Thyroid gland (tissue), 4 donors: ENCODE data around the gene RBM25. TPM values are rescaled to one million over a fixed set of nuclear protein-coding genes. Genes with fewer than 3 reads are reported as not detected.

Experiments
- DNase-seq, 2 donors: peaks; one replicate each; pipeline ENCODE4 v3.0.0-alpha.2; 2019
- H3K27ac ChIP-seq, 3 donors: fragments of 200-600 bp; sonication (generic); 1 replicate in 2 of 3; 2 replicates in 1 of 3; pipeline ENCODE4 v1.5.1; 2016 to 2019; ENCODE audit warnings: mild to moderate bottlenecking in 1 of 3, moderate library complexity in 1 of 3
- H3K27me3 ChIP-seq: fragments of 200-600 bp; sonication (generic); one replicate; pipeline ENCODE4 v1.5.1; 2019
- H3K36me3 ChIP-seq, 2 donors: fragments of 200-600 bp; sonication (generic); one replicate each; pipeline ENCODE4 v1.5.1; 2016 to 2019
- H3K4me1 ChIP-seq, 2 donors: fragments of 200-600 bp; sonication (generic); one replicate each; pipeline ENCODE4 v1.5.1; 2017 to 2019
- H3K4me3 ChIP-seq, 3 donors: fragments of 200-600 bp; sonication (generic); replicated peaks in 1 of 3; 1 replicate in 2 of 3; 2 replicates in 1 of 3; pipeline ENCODE4 v1.5.1; 2016; ENCODE audit warnings: mild to moderate bottlenecking in 1 of 3
- H3K9me3 ChIP-seq: fragments of 200-600 bp; sonication (generic); one replicate; pipeline ENCODE4 v1.5.1; 2017
- POLR2A ChIP-seq, 2 donors: fragments of 450-650 bp; IDR thresholded peaks; one replicate each; pipeline ENCODE4 v1.6.1; 2017; ENCODE audit warnings: antibody characterized with exemption in 2 of 2, mild to moderate bottlenecking in 2 of 2, moderate library complexity in 1 of 2
- WGBS, 2 donors: methylation state at CpG; one replicate each; pipeline ENCODE4 v1.1.5; 2017; 5-methylcytosine and 5-hydroxymethylcytosine counted together
- intact Hi-C: fragments of 100-400 bp; cut with DNase I; formaldehyde crosslinking; loops from one replicate; pipeline ENCODE4 v1.15.1; 2023
- total RNA-seq, 4 donors: library from RNA; depleted of rRNA; stranded (reverse); fragments of >200 nt; gene quantifications; one replicate each; pipeline ENCODE4 v1.2.3, GENCODE V29; 2016
- TF ChIP-seq, protein P1 (sequence below), 6 experiments: fragments of 200-600 bp in 3 of 6; fragments of 450-650 bp in 3 of 6; sonication (generic) in 3 of 6; IDR thresholded peaks; one replicate each; pipeline ENCODE4 v1.5.1; 2016 to 2019; ENCODE audit warnings: antibody characterized with exemption in 6 of 6, mild to moderate bottlenecking in 2 of 6, inconsistent platforms in 1 of 6, moderate library complexity in 1 of 6

Gene RBM25
- total RNA-seq, 4 donors from 2014 or later, result 56.0 to 103 (median 69.9) TPM

DNA sequence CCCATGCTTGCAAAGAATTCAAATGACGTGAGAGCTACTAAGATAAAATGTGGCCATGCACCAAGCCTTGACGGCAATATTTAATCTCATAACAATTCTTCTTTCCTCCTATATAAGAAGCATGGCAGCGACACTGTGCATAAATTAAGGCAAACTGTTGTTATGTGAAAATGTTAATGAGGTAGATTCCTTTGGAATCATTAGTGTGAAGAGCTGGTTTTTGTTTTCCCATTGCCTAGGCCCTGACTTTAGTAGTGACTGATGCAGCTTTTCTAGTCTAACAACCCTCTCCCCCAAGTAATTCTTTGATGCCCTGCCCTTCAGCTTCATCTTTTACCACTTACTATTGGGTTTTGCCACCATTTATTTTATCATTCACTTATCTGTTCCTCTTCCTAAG is 67.4 kb downstream of the RBM25 start:
- intact Hi-C loops, result no loop called here
- no peaks in the 10 kb centered on the region for H3K9me3 ChIP-seq
- no peaks in the 10 kb centered on the region for H3K4me1 ChIP-seq
- peaks cover 0 to 7% of the 10 kb centered on the region in 2 donors for H3K36me3 ChIP-seq
- WGBS, 2 donors, result 86 to 92% methylated on average over 3 of the region's 3 CpGs
- H3K4me3 ChIP-seq, result no peak overlapping the region
- H3K27me3 ChIP-seq, result no peaks in the 10 kb centered on the region
- H3K27ac ChIP-seq, result no peak overlapping the region
- no peak for DNase-seq
- TF ChIP-seq, protein P1, sequence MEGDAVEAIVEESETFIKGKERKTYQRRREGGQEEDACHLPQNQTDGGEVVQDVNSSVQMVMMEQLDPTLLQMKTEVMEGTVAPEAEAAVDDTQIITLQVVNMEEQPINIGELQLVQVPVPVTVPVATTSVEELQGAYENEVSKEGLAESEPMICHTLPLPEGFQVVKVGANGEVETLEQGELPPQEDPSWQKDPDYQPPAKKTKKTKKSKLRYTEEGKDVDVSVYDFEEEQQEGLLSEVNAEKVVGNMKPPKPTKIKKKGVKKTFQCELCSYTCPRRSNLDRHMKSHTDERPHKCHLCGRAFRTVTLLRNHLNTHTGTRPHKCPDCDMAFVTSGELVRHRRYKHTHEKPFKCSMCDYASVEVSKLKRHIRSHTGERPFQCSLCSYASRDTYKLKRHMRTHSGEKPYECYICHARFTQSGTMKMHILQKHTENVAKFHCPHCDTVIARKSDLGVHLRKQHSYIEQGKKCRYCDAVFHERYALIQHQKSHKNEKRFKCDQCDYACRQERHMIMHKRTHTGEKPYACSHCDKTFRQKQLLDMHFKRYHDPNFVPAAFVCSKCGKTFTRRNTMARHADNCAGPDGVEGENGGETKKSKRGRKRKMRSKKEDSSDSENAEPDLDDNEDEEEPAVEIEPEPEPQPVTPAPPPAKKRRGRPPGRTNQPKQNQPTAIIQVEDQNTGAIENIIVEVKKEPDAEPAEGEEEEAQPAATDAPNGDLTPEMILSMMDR (IDR thresholded peaks at IDR 0.05), result no peak
- TF ChIP-seq POLR2A (IDR thresholded peaks at IDR 0.05), result no peak

DNA sequence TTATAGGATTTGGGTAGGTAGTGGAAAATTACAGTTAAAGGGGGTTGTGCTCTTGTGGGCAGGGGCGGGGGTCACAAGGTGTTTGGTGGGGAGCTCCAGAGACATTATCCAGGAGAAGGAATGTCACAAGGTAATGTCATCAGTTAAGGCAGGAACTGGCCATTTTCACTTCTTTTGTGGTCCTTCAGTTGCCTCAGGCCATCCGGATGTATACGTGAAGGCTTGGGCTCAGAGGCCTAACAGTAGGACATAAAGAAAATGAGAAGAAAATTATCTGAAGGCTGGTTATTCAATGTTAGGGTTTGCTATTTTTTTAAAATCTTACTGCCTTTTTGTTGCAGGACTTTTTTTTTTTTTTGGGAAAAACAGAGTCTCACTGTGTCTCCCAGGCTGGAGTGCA is 75.5 kb downstream of the RBM25 start:
- Histone ChIP-seq H3K27me3 (no peaks in the 10 kb centered on the region), H3K36me3 (no peaks in the 10 kb centered on the region), H3K4me1 (peaks cover 7 to 15% of the 10 kb centered on the region in 2 donors), H3K4me3 (no peak overlapping the region), H3K9me3 (no peaks in the 10 kb centered on the region), H3K27ac (no peak overlapping the region)
- no peak for DNase-seq
- 95 to 98% methylated on average over 3 of the region's 3 CpGs for WGBS, 2 donors
- TF ChIP-seq, protein P1 (IDR thresholded peaks at IDR 0.05), result no peak
- TF ChIP-seq POLR2A (IDR thresholded peaks at IDR 0.05), result no peak
- intact Hi-C loops, result no loop called here

DNA sequence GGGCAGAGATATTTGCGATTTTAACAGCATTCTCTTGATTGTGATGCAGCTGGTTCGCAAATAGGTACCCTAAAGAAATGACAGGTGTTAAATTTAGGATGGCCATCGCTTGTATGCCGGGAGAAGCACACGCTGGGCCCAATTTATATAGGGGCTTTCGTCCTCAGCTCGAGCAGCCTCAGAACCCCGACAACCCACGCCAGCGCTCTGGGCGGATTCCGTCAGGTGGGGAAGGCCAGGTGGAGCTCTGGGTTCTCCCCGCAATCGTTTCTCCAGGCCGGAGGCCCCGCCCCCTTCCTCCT is 77.7 kb downstream of the RBM25 start:
- intact Hi-C loops, result no loop called here
- Histone ChIP-seq H3K36me3 (no peaks in the 10 kb centered on the region), H3K27ac (peak overlapping the region in 1 of 3 donors; percentile 96), H3K4me1 (peaks cover 10 to 22% of the 10 kb centered on the region in 2 donors), H3K27me3 (no peaks in the 10 kb centered on the region), H3K4me3 (peak overlapping the region in 2 of 3 donors; percentile 65 to 82), H3K9me3 (no peaks in the 10 kb centered on the region)
- TF ChIP-seq, protein P1 (IDR thresholded peaks at IDR 0.05), result no peak
- TF ChIP-seq POLR2A (IDR thresholded peaks at IDR 0.05), result no peak
- WGBS, 2 donors, result 2 to 5% methylated on average over 13 to 15 of the region's 16 CpGs
- no peak for DNase-seq

DNA sequence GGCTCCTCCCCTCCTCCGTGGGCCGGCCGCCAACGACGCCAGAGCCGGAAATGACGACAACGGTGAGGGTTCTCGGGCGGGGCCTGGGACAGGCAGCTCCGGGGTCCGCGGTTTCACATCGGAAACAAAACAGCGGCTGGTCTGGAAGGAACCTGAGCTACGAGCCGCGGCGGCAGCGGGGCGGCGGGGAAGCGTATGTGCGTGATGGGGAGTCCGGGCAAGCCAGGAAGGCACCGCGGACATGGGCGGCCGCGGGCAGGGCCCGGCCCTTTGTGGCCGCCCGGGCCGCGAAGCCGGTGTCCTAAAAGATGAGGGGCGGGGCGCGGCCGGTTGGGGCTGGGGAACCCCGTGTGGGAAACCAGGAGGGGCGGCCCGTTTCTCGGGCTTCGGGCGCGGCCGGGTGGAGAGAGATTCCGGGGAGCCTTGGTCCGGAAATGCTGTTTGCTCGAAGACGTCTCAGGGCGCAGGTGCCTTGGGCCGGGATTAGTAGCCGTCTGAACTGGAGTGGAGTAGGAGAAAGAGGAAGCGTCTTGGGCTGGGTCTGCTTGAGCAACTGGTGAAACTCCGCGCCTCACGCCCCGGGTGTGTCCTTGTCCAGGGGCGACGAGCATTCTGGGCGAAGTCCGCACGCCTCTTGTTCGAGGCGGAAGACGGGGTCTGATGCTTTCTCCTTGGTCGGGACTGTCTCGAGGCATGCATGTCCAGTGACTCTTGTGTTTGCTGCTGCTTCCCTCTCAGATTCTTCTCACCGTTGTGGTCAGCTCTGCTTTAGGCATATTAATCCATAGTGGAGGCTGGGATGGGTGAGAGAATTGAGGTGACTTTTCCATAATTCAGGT is 78.3 kb downstream of the RBM25 start, which contains the start of gene PSEN1:
Gene PSEN1 (plus strand): TSS at position 121 of the 839 bp plus-strand sequence. CDS start 11,513 bp downstream, outside the sequence.
- no peaks in the 10 kb centered on the region for H3K27me3 ChIP-seq
- H3K36me3 ChIP-seq, result no peaks in the 10 kb centered on the region
- H3K4me1 ChIP-seq, result peaks cover 10 to 22% of the 10 kb centered on the region in 2 donors
- peak within 1 kb of the TSS; percentile 65 to 83 (median 82) for H3K4me3 ChIP-seq
- H3K27ac ChIP-seq, result peak within 1 kb of the TSS; percentile 85 to 96 (median 88)
- WGBS, 2 donors, result 0 to 1% methylated on average over 19 to 21 of the region's 71 CpGs
- TF ChIP-seq, protein P1 (IDR thresholded peaks at IDR 0.05), result no peak
- peak; percentile 75 to 93 for TF ChIP-seq POLR2A (IDR thresholded peaks at IDR 0.05)
- H3K9me3 ChIP-seq, result no peaks in the 10 kb centered on the region
- intact Hi-C loops, result no loop called here
- DNase-seq, result peak; percentile 91 to 94

DNA sequence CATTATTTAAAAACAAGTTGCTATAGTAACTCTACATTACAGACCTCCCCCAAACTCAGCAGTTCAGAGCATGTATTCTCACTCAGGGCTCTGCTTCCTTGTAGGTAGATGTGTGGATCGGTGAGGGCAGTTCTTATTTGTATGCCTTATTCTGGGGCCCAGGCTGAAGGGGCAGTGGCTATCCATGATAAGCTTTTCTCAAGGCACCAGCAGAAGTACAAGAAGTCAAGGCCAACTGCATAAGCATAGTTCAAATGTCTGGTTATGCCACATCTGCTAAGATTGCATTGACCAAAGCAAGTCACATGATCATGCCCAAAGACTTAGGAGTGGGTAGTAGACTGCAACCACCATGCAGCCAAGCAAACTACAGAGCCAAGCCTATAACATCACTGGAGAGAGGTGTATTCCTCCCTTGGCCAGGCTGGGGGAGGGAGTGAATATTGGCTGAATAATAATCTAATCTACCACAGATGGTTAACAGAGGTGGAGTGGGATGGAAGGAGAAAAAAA is 82.5 kb downstream of the RBM25 start:
- Histone ChIP-seq H3K4me1 (peaks cover 31 to 56% of the 10 kb centered on the region in 2 donors), H3K27me3 (no peaks in the 10 kb centered on the region), H3K4me3 (no peak overlapping the region), H3K36me3 (no peaks in the 10 kb centered on the region), H3K9me3 (no peaks in the 10 kb centered on the region), H3K27ac (peak overlapping the region in 1 of 3 donors; percentile 9)
- no peak for DNase-seq
- intact Hi-C loops, result no loop called here
- WGBS, 2 donors, result 100% methylated on average over 1 of the region's 1 CpG
- TF ChIP-seq POLR2A (IDR thresholded peaks at IDR 0.05), result no peak
- TF ChIP-seq, protein P1 (IDR thresholded peaks at IDR 0.05), result no peak
